Measurements from ENCODE around the gene CLEC20A. TPM values are rescaled to one million over a fixed set of nuclear protein-coding genes. Genes with fewer than 3 reads are reported as not detected.
A peak's percentile ranks its signal among the peaks of the same experiment; 100 is the strongest.

Gene CLEC20A
- total RNA-seq, 2 donors from 2014 or later: 0.48 TPM; not detected in 1

GRCh38 chr1:178537382-178538090 is 40.8 kb upstream of the CLEC20A start:
- no peak for TF ChIP-seq CTCF (IDR thresholded peaks at IDR 0.05)
- no peak for DNase-seq (ENCODE audit: low spot score)
- Histone ChIP-seq H3K27me3 (no peaks in the 10 kb centered on the region), H3K9me3 (no peaks in the 10 kb centered on the region), H3K4me3 (no peak overlapping the region), H3K27ac (peak overlapping the region; percentile 60 to 93), H3K4me1 (peaks cover 0 to 33% of the 10 kb centered on the region in 2 donors), H3K36me3 (no peaks in the 10 kb centered on the region)

DNA sequence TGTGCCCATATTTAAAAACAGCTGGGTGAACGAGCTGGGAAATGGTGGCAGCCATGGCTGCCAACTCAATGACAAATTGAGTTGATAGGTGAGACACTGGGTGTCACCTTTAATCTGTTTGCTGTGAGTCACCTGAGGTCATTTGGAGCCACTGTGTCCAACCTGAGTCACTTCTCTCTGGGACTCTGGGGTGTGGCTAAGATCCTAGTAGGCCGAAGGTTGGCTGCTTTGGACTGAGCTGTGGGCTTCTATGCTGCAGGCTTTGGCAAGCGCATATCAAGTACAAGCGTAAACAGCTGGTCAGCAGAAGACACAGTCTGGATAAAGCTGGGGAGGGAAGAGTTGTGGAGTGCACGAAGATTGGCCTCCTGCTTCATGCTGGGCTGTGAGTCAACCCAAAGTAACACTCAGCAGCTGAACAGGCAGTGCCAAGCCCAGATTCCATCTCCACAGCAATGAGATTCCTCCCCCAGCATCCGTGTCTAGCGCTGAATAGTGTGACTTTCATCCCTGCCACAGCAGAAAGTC is 40.1 kb upstream of the CLEC20A start:
- TF ChIP-seq CTCF (IDR thresholded peaks at IDR 0.05): no peak
- Histone ChIP-seq H3K27ac (peak overlapping the region; percentile 60 to 93), H3K36me3 (no peaks in the 10 kb centered on the region), H3K4me1 (peaks cover 0 to 37% of the 10 kb centered on the region in 2 donors), H3K4me3 (no peak overlapping the region), H3K9me3 (no peaks in the 10 kb centered on the region), H3K27me3 (no peaks in the 10 kb centered on the region)
- peak; percentile 86 for DNase-seq (ENCODE audit: low spot score)

DNA sequence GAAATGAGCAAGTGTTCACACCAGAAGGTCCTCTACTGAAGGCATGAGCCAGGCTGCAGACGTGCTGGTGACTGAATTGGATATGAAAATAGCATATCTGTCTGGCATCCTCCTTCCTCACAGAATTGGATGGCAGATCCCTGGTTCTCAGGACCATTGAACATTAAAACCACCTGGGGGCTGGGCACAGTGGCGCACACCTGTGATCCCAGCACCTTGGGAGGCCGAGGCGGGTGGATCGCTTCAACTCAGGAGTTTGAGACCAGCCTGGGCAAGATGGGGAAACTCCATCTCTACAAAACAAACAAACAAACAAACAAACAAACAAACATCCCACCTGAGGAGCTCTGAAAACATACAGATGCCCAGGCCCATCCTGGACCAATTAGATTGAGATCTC is 39.6 kb upstream of the CLEC20A start:
- Histone ChIP-seq H3K4me1 (peaks cover 0 to 38% of the 10 kb centered on the region in 2 donors), H3K27ac (peak overlapping the region; percentile 60 to 93), H3K36me3 (no peaks in the 10 kb centered on the region), H3K9me3 (no peaks in the 10 kb centered on the region), H3K27me3 (no peaks in the 10 kb centered on the region), H3K4me3 (no peak overlapping the region)
- DNase-seq (ENCODE audit: low spot score): no peak
- no peak for TF ChIP-seq CTCF (IDR thresholded peaks at IDR 0.05)

- DNase-seq (ENCODE audit: low spot score): no peak
- Histone ChIP-seq H3K4me1 (peaks cover 0 to 44% of the 10 kb centered on the region in 2 donors), H3K9me3 (no peaks in the 10 kb centered on the region), H3K27me3 (no peaks in the 10 kb centered on the region), H3K27ac (no peak overlapping the region), H3K36me3 (no peaks in the 10 kb centered on the region), H3K4me3 (no peak overlapping the region)
- TF ChIP-seq CTCF (IDR thresholded peaks at IDR 0.05): no peak
Measured at GRCh38 chr1:178534137-178534868, 37.5 kb upstream of the CLEC20A start.

GRCh38 chr1:178533121-178533946 is 36.6 kb upstream of the CLEC20A start:
- DNase-seq (ENCODE audit: low spot score): peak; percentile 52
- no peaks in the 10 kb centered on the region for H3K27me3 ChIP-seq
- no peak for TF ChIP-seq CTCF (IDR thresholded peaks at IDR 0.05)
- no peak overlapping the region for H3K4me3 ChIP-seq
- peaks cover 0 to 35% of the 10 kb centered on the region in 2 donors for H3K4me1 ChIP-seq
- no peak overlapping the region for H3K27ac ChIP-seq
- no peaks in the 10 kb centered on the region for H3K9me3 ChIP-seq
- no peaks in the 10 kb centered on the region for H3K36me3 ChIP-seq

Data from right atrium auricular region (tissue), 2 donors.